HG02610 (cell line): Measurements from ENCODE around the gene SERPINA5.

Source experiments
- ATAC-seq: cut with Tn5 transposase; IDR thresholded peaks from one replicate; pipeline ENCODE4 v1.9.1; 2021; ENCODE audit warnings: mild to moderate bottlenecking, moderate library complexity; ENCODE audit not compliant: unreplicated experiment

The SERPINA5 gene

DNA sequence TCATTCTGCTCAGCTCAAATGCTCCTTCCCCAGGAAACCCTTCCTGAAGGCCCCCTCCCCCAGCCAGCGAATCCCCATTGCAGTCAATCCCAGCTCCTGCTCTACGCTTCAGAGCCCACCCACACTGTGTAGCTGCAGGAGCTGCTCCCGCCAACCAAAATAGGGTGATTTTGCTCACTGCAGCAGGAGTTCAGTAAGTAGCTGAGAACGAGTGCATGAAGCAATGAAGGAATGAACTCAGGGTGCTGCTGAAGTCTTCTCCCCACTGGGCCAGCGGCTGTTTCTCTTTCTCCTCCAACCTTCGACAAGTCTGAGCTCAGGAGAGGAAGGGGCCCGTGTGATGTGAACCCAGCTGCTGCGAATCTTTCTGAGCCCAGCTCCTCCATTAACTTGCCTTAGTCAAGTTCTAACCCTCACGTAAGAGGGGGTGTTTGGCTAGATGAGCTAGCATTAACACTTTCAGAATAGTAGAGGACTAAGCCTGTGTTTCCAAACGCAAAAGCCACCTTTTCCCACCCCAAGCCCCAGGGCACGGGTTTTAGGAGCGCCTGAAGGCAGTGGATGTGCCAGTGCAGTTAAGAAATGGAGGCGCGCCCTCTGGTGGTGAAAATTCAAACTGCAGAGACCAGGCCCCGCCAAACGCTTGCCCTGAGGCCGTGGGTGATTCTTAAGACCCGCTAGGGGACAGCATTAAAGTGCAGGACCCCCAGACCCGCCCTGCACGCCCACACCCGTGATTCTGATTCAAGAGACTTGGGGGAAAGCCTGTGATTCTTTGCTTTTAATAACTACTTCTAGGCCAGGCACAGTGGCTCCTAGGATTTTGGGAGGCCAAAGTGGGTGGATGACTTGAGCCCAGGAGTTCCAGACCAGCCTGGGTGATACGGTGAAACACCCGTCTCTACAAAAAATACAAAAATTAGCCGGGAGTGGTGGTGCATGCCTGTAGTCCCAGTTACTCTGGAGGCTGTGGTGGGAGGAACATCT, 31.9 kb upstream of the SERPINA5 start:
- no peak for ATAC-seq

DNA sequence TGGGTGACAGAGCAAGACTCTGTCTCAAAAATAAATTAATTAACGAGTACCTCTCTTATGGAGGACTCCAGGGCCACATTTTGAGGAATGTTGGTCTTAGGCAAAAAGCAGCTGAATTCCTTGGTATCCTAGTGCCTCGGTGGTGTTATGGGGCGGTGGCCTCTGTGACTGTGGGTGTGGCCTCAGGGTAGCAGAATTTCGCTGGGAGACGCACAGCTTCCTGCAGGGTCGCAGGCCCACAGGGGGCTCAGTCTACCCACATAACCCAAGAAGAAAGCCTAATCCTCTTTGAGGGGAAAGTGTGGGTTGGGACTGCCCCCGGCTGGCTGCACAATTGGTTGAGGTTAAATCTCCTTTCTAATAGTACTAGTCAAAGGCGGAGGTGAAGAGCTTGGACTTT, 31.2 kb upstream of the SERPINA5 start:
- no peak for ATAC-seq

DNA sequence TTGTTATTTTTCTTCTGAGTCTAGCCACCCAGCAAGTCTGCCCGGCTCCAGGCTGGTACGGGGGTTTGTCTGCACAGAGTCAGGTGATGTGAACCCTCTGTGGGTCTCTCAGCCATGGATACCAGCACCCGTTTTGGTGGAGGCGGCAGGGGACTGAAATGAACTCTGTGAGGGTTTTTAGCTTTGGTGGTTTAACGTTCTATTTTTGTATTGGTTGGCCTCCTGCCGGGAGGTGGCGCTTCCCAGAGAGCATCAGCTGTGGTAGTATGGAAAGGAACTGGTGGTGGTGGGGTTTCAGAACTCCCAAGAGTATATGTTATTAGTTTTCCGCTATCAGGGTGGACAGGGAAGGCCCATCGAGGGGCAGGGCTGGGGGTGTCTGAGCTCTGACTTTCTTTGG, 25.2 kb upstream of the SERPINA5 start:
- ATAC-seq, result no peak

DNA sequence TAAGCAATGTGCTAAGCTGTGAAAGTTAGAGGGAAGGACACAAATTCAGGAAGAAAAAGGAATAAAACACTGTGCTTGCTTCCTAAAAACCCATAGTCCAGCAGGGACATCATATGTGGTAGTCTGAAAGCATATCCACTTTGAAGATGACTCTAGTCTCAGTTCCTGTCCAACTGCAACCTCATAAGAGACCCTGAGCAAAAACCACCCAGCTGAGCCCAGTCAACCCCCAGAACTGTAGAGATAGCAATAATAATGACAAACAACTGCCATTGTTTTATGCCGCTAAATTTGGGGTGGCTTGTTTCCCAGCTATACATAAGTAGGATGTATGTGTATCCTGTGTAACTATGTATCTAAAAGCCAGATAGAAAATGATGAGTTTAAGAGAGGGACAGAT, 23.9 kb upstream of the SERPINA5 start:
- no peak for ATAC-seq

DNA sequence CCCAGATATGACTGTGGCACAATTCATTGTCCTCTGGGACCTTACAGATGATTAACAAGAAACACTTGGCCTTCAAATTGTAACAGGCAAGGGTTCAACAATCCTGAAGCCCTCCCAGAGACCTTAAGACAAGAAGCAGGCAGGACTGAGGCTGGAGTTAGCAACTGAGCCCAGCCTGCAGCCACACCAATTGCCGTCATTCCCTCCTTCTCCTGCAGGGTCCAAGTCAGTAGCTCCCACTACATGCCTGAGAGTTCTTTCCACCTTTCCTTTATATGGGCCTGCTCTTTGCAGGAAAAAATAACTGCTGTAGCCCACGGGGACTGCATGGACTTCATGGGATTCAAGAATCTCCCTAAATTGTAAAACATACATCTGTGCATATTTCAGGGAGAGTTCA, 22.4 kb upstream of the SERPINA5 start:
- ATAC-seq, result no peak

DNA sequence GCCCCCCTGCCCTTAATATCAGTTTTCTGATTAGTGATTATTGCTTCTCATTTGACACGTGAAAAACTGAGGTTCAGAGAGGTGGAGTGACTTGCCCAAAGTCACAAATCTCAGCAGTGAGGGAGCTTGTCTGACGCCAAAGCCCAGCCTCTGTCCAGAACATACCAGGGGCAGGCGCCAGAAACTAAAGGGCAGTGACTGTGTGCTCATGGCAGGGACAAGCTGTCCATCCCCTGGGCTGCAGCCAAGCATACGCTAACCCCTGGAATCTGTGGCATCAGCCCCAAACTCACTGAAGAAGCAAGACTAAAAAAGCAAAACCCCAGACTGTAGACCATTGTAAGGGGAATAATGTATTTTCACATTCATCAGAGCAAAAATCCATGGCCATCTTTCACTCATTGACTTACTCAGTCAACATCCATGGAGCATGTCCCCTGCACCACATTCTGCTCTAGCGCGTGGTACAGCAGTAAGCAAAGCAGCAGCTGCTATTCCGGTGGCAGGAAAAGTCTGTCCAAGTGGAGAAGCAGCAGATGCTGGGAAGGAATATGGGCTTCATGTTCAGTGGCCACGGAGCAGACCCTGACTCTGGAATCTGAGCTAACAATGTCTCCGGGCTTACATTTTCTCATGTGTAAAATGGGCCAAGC, 21.5 kb upstream of the SERPINA5 start:
- ATAC-seq, result no peak

DNA sequence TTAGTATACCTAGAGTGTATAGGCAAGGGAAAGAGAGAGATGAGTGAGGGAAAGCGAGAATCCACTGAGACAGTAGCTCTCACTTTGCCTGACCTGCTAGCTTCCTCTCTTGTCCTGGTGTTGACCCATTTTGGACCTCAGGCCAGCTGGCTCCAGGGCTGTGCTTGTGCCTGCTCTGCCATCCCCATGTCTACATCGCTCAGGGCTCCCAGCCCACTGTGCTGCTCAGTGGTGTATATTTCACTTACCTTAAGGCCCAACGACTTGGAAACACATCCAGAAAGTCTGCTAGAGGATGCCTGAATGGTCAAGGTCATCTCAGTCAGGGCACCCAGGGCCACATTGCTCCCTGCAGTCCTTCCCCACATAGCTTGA, 20.9 kb upstream of the SERPINA5 start:
- ATAC-seq, result no peak

DNA sequence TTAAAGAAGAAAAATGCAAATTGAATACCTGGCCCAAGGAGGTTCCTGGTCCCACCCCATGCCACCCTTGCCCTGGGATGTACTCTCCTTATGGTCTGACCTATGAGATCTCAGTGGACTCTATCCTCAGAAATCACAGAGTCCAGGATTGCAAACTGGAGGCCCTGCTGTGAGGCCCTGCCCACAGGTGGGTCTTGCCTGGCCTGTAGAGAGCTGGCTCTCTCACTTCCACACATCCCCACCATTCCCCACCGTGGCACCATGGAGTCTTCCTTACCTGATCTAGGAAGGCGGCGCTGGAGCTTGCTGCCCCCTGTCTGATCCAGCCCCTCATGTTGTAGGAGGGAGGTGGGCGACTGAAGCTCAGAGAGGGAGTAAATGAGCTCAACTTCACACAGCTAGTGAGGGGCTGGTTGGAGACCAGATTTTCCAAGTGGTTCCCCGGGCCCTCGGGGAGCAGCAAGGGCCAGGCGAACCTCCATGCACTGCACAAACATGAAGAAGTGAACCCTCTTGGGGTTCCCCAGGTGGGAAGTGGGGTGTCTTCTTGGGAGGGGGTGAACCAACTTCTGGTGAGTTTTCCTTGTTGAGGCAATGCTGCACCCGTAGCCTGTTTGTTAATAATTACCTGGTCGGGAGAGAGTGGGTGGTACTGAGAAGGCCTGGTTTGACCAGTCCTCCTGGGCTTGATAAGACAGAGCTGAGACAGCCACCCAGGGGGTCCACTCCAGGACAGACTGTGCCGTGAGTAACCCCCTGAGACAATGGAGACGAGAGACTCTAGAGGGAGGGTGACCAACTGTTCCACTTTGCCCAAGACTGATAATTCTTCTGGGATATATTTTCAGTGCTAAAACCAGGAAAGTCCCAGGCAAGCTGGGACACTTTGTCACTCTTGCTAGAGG, 20.2 kb upstream of the SERPINA5 start, which contains the start of gene SERPINA4:
TSS of gene SERPINA4 (plus strand) at position 692 of the 905 bp plus-strand sequence. CDS start 2,041 bp downstream, outside the sequence.
- no peak for ATAC-seq

DNA sequence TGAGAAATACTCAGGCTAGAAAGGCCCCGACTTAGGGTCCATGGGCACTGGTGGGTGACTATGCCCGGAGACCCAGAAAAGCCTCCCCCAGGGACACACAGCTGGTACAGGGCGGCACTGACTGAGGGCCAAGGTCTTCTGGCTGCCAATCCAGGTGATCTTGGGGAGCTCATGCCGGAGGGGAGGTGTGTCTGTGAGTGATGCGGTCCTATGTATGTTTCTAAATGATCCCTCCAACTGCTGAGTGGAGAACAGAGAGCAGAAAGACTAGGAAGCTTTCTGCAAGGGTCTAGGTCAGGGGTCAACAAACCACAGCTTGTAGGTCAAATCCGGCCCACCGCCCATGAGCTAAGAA, 19.6 kb upstream of the SERPINA5 start:
- ATAC-seq, result no peak

DNA sequence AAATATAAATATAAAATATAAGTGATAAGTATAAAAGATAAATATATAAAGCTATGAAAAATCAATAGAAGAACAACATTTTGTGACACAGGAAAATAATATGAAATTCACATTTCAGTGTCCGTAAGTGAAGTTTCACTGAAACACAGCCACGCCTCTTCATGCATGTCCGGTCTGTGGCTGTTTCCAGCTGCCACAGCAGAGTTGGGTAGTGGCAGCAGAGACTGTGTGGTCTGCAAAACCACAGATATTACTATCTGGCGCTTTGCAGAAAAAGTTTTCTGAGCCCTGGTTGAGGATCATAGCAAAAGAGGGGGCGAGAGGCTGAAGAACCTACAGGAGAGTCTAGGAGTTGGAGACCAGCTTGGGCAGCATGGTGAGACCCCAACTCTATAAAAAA, 19.2 kb upstream of the SERPINA5 start:
- ATAC-seq, result no peak

DNA sequence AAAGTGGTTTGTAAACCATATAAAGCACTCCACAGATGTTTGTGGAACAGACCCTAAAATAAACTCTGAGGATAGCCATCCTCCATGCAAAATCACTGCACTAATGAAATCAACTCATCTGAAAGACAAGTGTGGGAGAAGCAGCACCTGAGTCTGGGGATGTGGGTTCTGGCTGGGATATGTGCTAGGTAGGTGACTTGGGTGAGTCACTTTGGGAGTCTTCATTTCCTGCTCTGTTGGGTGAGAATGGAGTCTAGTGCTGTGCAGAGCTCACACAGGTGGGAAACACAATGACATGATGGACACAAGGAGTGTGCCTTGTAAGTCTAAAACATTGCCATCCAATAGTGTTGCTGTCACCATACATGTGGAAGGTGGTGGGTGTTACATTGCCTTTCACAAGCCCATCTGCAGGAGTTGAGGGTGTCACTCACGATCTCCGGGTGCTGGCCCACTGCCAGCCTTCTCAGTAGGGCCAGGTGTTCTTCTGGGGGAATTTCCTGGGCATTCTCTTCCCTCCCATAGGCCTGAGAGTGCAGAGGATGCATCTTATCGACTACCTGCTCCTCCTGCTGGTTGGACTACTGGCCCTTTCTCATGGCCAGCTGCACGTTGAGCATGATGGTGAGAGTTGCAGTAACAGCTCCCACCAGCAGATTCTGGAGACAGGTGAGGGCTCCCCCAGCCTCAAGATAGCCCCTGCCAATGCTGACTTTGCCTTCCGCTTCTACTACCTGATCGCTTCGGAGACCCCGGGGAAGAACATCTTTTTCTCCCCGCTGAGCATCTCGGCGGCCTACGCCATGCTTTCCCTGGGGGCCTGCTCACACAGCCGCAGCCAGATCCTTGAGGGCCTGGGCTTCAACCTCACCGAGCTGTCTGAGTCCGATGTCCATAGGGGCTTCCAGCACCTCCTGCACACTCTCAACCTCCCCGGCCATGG, 18.0 kb upstream of the SERPINA5 start:
- no peak for ATAC-seq

DNA sequence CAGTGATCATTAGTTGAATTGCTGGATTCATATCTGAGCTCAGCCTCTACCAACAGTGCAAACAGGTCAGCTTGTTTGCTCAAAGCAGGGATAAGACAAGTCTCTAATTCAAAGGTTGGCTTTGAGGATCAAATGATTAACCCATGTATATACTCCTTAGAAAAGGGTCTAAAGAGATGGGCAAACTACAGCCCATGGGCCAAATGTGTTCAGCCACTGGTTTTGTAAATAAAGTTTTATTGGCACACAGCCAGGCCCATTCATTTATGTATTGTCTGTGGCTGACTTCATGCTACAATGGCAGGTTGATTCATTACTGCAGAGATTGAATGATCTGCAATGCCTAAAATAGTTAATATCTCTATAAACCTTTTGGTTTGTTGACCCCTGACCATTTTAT, 16.8 kb upstream of the SERPINA5 start:
- ATAC-seq, result no peak

DNA sequence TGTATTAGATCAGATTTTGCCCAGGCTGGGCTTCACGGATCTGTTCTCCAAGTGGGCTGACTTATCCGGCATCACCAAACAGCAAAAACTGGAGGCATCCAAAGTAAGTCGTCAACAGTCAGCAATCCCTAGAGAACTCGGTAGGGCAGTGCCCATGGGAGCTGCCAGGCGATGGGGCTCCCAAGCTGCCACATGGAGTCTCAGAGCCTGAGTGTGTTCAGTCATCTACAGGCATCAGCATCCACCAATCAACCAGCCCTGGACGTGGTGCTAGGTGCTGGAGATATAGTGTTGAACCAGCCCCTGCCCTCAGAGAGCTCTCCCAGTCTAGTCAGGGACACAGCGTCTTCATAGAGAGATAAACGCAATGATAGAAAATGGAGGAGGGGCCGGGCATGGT, 13.0 kb upstream of the SERPINA5 start:
- no peak for ATAC-seq

DNA sequence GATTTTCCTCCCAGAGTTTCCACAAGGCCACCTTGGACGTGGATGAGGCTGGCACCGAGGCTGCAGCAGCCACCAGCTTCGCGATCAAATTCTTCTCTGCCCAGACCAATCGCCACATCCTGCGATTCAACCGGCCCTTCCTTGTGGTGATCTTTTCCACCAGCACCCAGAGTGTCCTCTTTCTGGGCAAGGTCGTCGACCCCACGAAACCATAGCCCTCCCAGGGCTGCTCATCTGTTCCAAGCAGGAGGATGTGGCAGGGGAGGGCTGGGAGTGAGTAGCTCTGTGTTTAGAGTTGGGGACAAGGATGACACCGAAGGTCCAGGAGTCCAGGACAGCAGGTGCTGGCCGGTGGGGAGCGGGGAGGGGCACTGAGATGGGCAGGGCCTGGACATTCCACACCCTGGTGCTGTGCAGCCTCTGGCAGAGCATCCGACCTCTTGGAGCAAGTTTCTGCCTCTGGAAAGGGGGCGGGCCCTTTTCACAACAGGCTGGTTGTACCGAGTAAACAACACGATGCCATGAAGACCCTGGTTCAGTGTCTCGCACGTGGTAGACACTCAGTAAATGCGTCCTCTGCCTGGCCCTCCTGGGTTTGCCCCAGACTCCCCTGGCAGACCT, 11.7 kb upstream of the SERPINA5 start:
- ATAC-seq, result no peak

DNA sequence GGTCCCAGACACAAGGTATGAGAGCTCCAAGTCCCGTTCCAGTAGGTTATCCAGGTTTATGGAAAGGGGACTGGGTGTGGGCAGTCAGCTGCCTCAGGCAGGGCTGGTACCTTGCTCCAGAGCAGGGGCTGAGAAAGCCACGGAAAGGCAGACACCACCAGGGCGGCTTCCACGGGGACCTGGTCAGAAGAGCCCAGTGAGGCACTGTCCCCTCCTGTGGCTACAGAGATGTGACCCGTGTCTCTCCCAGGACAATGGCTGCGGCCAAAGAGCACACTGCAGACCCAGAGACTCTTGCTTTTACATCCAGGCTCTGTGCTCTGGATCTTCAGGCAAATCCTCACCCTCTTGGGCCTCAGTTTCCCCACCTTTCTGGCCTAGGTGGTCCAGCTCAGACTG, 11.2 kb upstream of the SERPINA5 start:
- ATAC-seq, result no peak

DNA sequence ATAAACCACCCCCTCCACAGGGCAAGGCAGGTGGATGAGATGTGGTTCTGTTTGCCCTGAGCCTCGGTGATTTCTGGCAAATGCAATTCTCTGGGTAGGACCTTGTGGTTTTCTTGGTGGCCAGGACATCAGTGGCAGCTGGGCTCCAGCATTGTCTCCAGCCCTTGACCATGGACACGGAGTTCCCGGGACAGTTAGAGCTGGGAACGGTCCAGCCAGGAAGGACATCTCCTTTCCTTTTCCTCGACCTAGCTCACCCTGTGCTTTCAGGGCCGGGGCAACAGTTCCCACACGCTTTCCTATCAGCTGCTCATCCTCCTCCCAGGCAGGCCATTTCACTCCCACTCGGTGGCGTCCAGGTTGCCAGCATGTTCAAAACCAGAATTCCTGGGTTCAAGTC, 10.8 kb upstream of the SERPINA5 start:
- no peak for ATAC-seq

DNA sequence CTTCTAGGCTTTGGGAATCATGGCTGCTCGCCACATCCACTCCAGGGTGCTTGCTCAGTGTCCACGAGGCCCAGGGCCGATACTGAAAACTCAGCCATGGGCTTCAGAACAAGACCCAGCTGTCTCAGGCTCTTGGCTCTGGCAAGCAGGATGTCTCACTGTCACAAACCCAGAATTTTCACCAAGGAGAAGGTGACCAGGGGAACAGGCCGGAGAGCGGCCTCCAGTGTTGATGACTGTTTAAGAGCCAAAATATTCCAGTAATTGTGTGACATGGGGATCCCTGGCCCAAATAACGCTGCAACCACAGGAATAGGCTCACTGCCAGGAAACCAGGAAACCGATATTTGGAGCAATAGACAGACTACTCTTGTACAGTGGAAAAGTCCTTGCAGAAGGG, 9.8 kb upstream of the SERPINA5 start:
- ATAC-seq, result no peak

DNA sequence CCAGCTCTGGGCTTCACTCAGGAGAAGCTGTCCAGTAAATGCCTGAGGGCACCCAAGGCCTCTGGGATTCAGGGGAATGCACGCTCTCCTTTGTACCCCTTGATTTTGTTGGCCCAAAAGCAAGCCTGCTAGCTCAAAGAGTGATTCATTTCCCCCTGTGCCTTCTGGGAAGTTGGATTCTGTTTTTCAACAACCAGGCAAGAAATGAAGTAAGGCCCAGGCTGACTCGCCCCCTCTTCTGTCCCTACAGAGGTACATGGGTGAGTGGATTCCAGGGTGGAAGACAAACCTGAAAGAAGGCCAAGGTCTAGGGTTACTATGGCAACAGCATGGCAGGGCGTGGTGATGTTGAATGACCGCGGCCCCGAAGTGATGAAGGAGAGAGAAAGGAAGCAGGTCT, 9.3 kb upstream of the SERPINA5 start:
- ATAC-seq, result no peak

DNA sequence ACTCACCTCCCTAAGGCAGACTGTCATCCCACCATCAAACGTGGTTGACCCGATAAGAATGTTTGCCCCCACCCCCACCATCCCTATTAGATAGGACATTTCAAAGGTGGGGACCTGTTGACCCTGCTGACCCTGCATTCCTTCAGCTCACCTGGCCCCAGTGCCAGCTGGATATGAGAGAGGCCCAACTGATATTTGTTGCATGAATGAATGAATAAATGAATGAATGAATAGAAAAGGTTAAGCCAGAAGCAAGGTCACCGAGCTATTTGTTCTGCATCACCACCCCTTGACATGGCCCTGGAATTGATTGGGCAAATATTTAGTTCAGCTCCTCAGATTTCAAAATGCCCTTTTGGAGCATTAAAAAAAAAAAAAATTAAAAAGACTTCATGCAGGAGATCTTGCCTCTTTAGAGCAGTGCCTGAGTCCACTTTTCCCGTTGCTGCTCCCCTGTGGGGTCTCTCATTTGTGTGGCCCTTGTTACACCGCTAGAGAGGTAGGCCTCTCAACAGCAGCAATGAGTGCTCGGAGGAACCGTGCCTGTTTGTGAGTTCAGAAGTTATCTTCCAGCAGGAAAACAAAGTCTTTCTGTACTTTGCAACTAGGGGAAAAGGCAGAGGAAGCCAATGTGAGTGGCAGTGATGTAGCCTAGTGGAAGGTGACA, 8.5 kb upstream of the SERPINA5 start:
- no peak for ATAC-seq
